Inflammatory macrophage treated with lipopolysaccharide for 4 hours (primary cell): ENCODE measurements around the gene EXD2.
"Not testable (repeated sequence)": the region's sequence is repeated elsewhere in the genome, so short reads cannot be mapped to it uniquely, and the experiment has no call there.

Experiments
- DNase-seq: peaks from one replicate; pipeline ENCODE4 v3.0.0-alpha.2; 2020

EXD2 gene

GRCh38 chr14:69199786-69200185 lies 8.5 kb downstream of the EXD2 start:
- no peak for DNase-seq

DNA sequence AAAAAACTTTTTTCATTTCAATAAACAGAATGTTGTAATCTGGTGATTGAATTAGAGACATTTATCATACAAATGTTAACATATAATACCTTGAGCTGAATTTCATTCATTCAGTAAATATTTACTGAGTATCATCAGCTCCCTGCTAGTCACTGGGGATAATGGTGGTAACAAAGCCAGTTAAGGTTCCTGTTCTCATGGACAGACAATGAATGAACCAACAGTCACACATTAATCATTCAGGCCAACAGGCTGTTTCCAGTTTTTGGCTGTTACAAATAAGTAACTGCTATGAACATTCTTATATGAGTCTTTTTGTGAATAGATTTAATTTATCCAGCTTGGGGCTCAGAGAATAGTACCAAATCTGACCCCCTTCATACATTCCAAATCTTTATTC lies 13.5 kb downstream of the EXD2 start:
- DNase-seq: no peak

- no peak for DNase-seq
Measured at GRCh38 chr14:69207435-69208041, 16.2 kb downstream of the EXD2 start.

- no peak for DNase-seq
Measured at GRCh38 chr14:69208666-69209065, 17.4 kb downstream of the EXD2 start.

DNA sequence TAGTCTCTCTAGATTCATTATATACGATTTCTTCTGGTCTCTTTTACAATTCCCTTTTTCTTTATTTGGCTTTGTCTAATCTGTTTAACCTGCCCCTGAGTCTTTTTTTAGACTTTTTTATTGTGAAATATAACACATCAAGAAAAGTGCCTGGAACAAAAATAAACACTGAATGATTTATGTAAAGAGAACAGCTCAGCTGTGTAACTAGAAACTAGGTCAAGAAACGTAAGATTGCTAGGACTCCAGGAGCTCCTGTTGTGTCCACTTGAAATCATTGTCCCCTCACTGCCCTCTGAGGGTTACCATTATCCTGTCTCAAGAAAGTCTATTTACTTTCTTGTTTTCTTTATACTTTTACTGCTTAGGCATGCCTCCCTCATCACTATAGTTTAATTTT lies 23.1 kb downstream of the EXD2 start:
- DNase-seq: no peak

- not testable (repeated sequence) for DNase-seq
Measured at GRCh38 chr14:69217663-69218062, 26.4 kb downstream of the EXD2 start.

- no peak for DNase-seq
Measured at GRCh38 chr14:69224946-69225345, 33.6 kb downstream of the EXD2 start.

GRCh38 chr14:69226178-69226577 lies 34.9 kb downstream of the EXD2 start:
- DNase-seq: no peak

GRCh38 chr14:69226736-69227135 lies 35.4 kb downstream of the EXD2 start:
- DNase-seq: no peak

DNA sequence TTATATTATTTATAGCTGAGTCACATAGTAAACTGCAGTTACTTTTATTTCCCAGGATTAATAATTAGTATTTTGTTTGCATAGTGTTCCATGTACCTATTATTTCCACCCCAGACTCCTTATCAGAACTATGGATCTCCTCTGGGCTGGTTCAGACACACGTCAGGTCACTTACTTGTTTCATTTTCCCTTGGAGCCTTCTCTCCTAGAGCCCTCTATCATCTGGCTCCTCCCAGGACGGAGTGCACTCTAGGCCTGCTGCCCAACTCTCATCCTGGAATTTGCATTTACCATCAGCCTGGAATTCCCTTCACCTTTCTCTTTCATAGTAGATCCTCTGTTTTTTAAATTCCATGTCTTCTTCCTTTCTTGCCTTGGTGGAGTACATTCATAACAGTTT lies 40.2 kb downstream of the EXD2 start:
- no peak for DNase-seq

- DNase-seq: no peak
Measured at GRCh38 chr14:69232388-69232787, 41.1 kb downstream of the EXD2 start.

GRCh38 chr14:69234106-69234505 lies 42.8 kb downstream of the EXD2 start:
- no peak for DNase-seq

DNA sequence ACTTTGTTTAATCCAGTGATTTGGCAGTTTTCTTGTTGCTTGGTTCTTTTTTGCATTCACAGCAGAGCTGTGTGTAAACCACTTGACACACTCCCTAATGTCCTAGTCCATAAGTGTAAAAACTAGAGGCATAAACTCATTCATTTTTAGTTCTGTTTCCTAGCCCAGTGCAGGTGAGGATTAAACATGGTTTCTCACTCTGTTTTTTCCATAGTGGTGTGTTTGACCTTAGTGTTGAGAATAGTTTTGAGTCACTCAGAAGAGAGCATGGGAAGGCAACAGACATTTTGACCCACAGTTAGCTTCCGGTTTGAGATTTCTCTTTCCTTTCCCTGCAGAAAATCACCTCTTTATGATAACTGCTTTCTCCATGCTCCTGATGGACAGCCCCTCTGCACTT lies 44.4 kb downstream of the EXD2 start:
- no peak for DNase-seq

DNA sequence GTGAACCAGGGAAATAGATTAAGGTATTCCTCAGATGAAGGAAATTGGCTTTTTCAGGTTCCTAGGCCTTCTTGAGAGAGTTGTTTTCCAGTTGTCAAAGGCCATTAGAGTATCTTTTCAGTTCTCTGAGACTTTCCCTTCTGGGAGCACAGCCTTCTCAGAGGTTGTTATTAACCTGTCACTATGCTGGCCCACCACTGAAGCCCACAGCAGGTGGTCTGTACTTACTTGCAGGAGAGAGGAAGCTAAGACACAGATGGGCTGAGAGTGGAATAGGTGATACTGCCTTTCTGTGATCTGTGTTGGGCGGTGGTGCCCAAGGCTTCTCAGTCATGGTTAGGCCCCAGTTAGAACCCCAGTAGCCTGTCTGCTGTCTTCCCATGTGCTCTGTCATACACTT lies 45.8 kb downstream of the EXD2 start:
- no peak for DNase-seq

- DNase-seq: no peak
Measured at GRCh38 chr14:69237584-69237983, 46.3 kb downstream of the EXD2 start.

DNA sequence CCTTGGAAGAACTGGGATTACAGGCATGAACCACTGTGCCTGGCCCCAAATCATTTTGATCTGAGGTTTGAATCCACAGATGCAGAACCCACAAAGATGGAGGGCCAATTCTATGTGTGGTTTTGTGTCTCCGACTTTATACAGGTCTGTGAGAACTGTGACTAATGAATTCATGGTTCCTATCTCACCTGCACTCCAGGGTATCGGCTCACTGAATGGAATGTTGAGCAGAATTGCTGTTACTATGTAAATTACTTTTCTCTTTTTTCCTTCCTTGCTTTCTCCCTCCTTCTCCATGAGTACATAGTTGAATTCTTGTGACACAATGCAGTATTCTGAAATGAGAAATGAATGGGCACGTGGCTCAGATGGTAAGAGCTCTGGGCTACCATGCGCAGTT lies 47.6 kb downstream of the EXD2 start:
- DNase-seq: no peak

DNA sequence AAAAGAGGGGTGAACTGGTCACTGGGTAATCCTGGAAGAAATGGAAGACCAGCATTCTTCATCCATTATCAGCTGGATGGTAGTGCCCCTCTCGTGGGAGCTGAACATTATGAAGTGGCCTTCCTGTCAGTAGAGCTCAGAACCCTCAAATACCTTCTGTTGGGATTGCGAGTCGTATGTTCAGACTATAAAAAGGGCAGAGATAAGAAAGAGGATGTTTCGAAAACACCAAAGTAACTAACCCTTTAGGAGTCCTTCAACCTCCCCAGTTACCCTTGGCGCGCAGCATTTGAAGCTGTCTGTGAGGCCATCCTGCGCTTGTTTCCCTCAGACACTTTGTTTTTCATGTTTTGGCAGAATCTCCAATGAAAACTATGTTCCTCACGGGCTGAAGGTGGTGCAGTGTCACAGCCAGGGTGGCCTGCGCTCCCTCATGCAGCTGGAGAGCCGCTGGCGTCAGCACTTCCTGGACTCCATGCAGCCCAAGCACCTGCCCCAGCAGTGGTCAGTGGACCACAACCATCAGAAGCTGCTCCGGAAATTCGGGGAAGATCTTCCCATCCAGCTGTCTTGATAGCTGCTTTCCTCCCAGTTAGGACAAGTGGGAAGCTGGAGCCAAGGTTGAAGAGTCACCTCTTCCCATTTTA lies 49.4 kb downstream of the EXD2 start:
- no peak for DNase-seq

- no peak for DNase-seq
Measured at GRCh38 chr14:69241577-69241976, 50.3 kb downstream of the EXD2 start.

- DNase-seq: peak; percentile 66
Measured at GRCh38 chr14:69242311-69243224, 51.3 kb downstream of the EXD2 start.

GRCh38 chr14:69244946-69245345 lies 53.6 kb downstream of the EXD2 start:
- DNase-seq: no peak

DNA sequence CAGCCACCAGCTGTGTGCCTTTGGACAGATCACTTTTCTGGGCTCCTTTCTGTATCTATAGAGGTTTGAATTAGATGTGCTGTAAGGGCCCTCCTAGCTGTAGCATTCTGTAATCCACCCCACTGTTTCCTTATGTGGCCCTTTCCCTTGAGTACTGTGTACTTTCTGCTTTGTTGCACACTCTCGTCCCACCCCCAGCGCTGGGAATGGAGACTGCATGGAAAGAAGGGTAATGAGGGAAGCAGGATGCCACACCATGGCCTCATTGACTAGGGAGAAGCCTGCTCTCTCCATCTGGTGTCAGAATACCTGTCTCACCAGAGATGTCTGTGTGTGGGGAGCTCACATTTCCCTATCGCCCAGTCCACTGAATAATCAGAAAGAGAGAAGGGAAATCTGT lies 55.0 kb downstream of the EXD2 start:
- no peak for DNase-seq

DNA sequence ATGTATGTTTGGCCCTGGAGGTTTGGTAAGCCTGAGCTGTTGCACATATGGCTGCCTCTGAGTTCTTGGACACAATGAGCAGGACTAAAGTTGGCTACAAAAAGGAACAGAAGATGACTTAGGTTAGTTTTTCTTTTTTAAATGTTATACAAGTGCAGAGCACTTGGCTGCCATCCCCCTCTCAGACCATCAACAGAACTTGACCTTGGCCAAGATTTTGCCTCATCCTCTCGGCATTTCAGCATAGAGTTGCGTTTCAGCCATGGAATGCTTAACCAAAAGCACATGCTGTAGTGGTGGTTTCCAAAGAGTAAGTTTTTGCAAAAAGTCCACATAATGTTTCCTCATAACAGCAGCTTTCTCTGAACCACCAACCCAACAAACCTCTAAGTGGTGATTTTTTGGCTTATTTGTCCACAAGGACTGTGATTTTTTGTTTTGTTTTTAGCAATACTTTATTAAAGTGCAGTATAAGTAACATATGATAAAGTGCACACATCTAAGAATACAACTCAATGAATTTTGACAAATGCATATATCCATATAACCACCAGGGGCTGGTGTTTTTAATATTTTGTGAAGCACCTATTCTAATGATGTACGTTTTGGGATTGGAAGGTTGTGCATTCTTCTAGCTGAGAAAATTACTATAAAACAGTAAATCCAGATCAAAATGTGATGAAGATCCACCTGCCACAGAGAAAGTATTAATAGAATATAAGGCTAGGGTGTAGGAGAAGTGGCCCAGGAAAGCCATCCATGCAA lies 56.6 kb downstream of the EXD2 start:
- DNase-seq: no peak

GRCh38 chr14:69249603-69250002 lies 58.3 kb downstream of the EXD2 start:
- DNase-seq: no peak
